Activated CD4-positive, alpha-beta T cell treated with anti-CD3 and anti-CD28 coated beads for 36 hours (primary cell): ENCODE measurements around the gene AAMDC. TPM values are rescaled to one million over a fixed set of nuclear protein-coding genes. Genes with fewer than 3 reads are reported as not detected.
"Not testable (repeated sequence)": the region's sequence is repeated elsewhere in the genome, so short reads cannot be mapped to it uniquely, and the experiment has no call there.

ENCODE experiments used
- ATAC-seq: fragments of 200-7000 bp; cut with Tn5 transposase; one replicate; pipeline ENCODE4 v1.10.0; 2021; ENCODE audit warnings: mild to moderate bottlenecking, moderate library complexity
- CTCF ChIA-PET: fragments of 350-600 bp; sonication (Branson Sonifier 250); formaldehyde crosslinking; loops from one replicate; lab custom pipeline; 2021; ENCODE audit warnings: antibody characterized with exemption; lab: Charles Lee
- POLR2A ChIA-PET: fragments of 350-600 bp; sonication (Branson Sonifier 250); formaldehyde crosslinking; loops from one replicate; lab custom pipeline; 2021; ENCODE audit warnings: antibody characterized with exemption, inconsistent platforms; lab: Charles Lee
- DNase-seq: peaks from one replicate; pipeline ENCODE4 v3.0.0-alpha.2; 2020
- H3K27ac Mint-ChIP-seq: one replicate; pipeline ENCODE4 v1.8.0; 2021; ENCODE audit warnings: mixed read lengths
- H3K27me3 Mint-ChIP-seq: one replicate; pipeline ENCODE4 v1.8.0; 2021; ENCODE audit warnings: mixed read lengths
- H3K36me3 Mint-ChIP-seq: one replicate; pipeline ENCODE4 v1.8.0; 2021; ENCODE audit warnings: low read depth, mixed read lengths
- H3K4me1 Mint-ChIP-seq: one replicate; pipeline ENCODE4 v1.8.0; 2021; ENCODE audit warnings: mixed read lengths
- H3K4me3 Mint-ChIP-seq: one replicate; pipeline ENCODE4 v1.8.0; 2021; ENCODE audit warnings: mild to moderate bottlenecking, moderate library complexity, mixed read lengths
- H3K9me3 Mint-ChIP-seq: one replicate; pipeline ENCODE4 v1.8.0; 2021; ENCODE audit warnings: low read depth, mixed read lengths
- intact Hi-C, 2 experiments: fragments of 100-400 bp; cut with DNase I in 1 of 2; cut with micrococcal nuclease in 1 of 2; formaldehyde crosslinking; loops; one replicate each; pipeline versions ENCODE4 v1.14.2 to v1.15.1; 2022 to 2024; cut with DNase I, micrococcal nuclease
- total RNA-seq, 2 experiments: library from RNA; stranded (reverse); gene quantifications; one replicate each; pipeline ENCODE4 v1.2.3, GENCODE V29; 2021

AAMDC gene
- total RNA-seq, 2 experiments from 2014 or later = 4.8 to 5.3 TPM

GRCh38 chr11:77884186-77884828, 63.4 kb downstream of the AAMDC start:
- POLR2A ChIA-PET = no interaction called here
- intact Hi-C loops = no loop called here
- H3K9me3 Mint-ChIP-seq = no peaks in the 10 kb centered on the region
- CTCF ChIA-PET = no interaction called here
- H3K4me3 Mint-ChIP-seq = no peak overlapping the region
- DNase-seq = no peak
- no peaks in the 10 kb centered on the region for H3K27me3 Mint-ChIP-seq
- H3K4me1 Mint-ChIP-seq = no peaks in the 10 kb centered on the region
- peaks cover 37% of the 10 kb centered on the region for H3K36me3 Mint-ChIP-seq
- H3K27ac Mint-ChIP-seq = no peak overlapping the region
- ATAC-seq = no peak

- Mint-ChIP-seq H3K4me1 (no peaks in the 10 kb centered on the region), H3K4me3 (no peak overlapping the region), H3K27ac (no peak overlapping the region), H3K36me3 (peaks cover 36% of the 10 kb centered on the region), H3K27me3 (no peaks in the 10 kb centered on the region), H3K9me3 (no peaks in the 10 kb centered on the region)
- DNase-seq = no peak
- CTCF ChIA-PET = no interaction called here
- ATAC-seq = no peak
- POLR2A ChIA-PET = no interaction called here
- intact Hi-C loops = no loop called here
Measured at GRCh38 chr11:77884829-77885190, 63.9 kb downstream of the AAMDC start.

- intact Hi-C loops = no loop called here
- ATAC-seq = no peak
- no peak overlapping the region for H3K4me3 Mint-ChIP-seq
- peaks cover 47% of the 10 kb centered on the region for H3K36me3 Mint-ChIP-seq
- ChIA-PET CTCF (interaction anchor here (0.5 to 0.6 kb wide), 2 partner anchors 181 to 251 kb away, joined by 3 read pairs; no protein-coding TSS in a partner anchor), POLR2A (no interaction called here)
- H3K9me3 Mint-ChIP-seq = no peaks in the 10 kb centered on the region
- no peaks in the 10 kb centered on the region for H3K4me1 Mint-ChIP-seq
- DNase-seq = no peak
- H3K27me3 Mint-ChIP-seq = no peaks in the 10 kb centered on the region
- no peak overlapping the region for H3K27ac Mint-ChIP-seq
Measured at GRCh38 chr11:77886401-77886800, 65.5 kb downstream of the AAMDC start.

GRCh38 chr11:77889045-77889444, 68.1 kb downstream of the AAMDC start:
- H3K4me3 Mint-ChIP-seq, H3K27ac Mint-ChIP-seq, CTCF ChIA-PET, H3K9me3 Mint-ChIP-seq, intact Hi-C loops, H3K27me3 Mint-ChIP-seq, H3K4me1 Mint-ChIP-seq, DNase-seq, ATAC-seq, POLR2A ChIA-PET: not testable (repeated sequence)
- H3K36me3 Mint-ChIP-seq = peaks cover 53% of the 10 kb centered on the region

- ATAC-seq, H3K27ac Mint-ChIP-seq, H3K4me1 Mint-ChIP-seq, H3K4me3 Mint-ChIP-seq, CTCF ChIA-PET, POLR2A ChIA-PET, H3K27me3 Mint-ChIP-seq, DNase-seq, intact Hi-C loops, H3K9me3 Mint-ChIP-seq: not testable (repeated sequence)
- peaks cover 55% of the 10 kb centered on the region for H3K36me3 Mint-ChIP-seq
Measured at GRCh38 chr11:77890100-77890614, 69.2 kb downstream of the AAMDC start.

- H3K27ac Mint-ChIP-seq, ATAC-seq, H3K4me3 Mint-ChIP-seq, POLR2A ChIA-PET, DNase-seq, CTCF ChIA-PET, H3K4me1 Mint-ChIP-seq, H3K27me3 Mint-ChIP-seq, intact Hi-C loops, H3K9me3 Mint-ChIP-seq: not testable (repeated sequence)
- peaks cover 56% of the 10 kb centered on the region for H3K36me3 Mint-ChIP-seq
Measured at GRCh38 chr11:77890619-77891056, 69.7 kb downstream of the AAMDC start.

- H3K4me1 Mint-ChIP-seq, POLR2A ChIA-PET: not testable (repeated sequence)
Measured at GRCh38 chr11:77891256-77891655, 70.3 kb downstream of the AAMDC start.

GRCh38 chr11:77891703-77892102, 70.8 kb downstream of the AAMDC start:
- H3K27me3 Mint-ChIP-seq, CTCF ChIA-PET, DNase-seq, POLR2A ChIA-PET, H3K9me3 Mint-ChIP-seq, intact Hi-C loops, H3K27ac Mint-ChIP-seq, H3K4me1 Mint-ChIP-seq, ATAC-seq, H3K4me3 Mint-ChIP-seq: not testable (repeated sequence)
- H3K36me3 Mint-ChIP-seq = peaks cover 55% of the 10 kb centered on the region

More at GRCh38 chr11:77891256-77891655, 70.3 kb downstream of the AAMDC start:
- H3K27me3 Mint-ChIP-seq, ATAC-seq, intact Hi-C loops, DNase-seq, H3K4me3 Mint-ChIP-seq, H3K27ac Mint-ChIP-seq, CTCF ChIA-PET, H3K9me3 Mint-ChIP-seq: not testable (repeated sequence)
- H3K36me3 Mint-ChIP-seq = peaks cover 59% of the 10 kb centered on the region

- H3K27me3 Mint-ChIP-seq, DNase-seq, POLR2A ChIA-PET, H3K4me1 Mint-ChIP-seq, H3K4me3 Mint-ChIP-seq, H3K9me3 Mint-ChIP-seq, CTCF ChIA-PET, ATAC-seq, intact Hi-C loops, H3K27ac Mint-ChIP-seq: not testable (repeated sequence)
- H3K36me3 Mint-ChIP-seq = peaks cover 36% of the 10 kb centered on the region
Measured at GRCh38 chr11:77894949-77895348, 74.0 kb downstream of the AAMDC start.

- Mint-ChIP-seq H3K4me1 (no peaks in the 10 kb centered on the region), H3K27ac (no peak overlapping the region), H3K36me3 (peaks cover 16% of the 10 kb centered on the region), H3K9me3 (no peaks in the 10 kb centered on the region), H3K27me3 (no peaks in the 10 kb centered on the region), H3K4me3 (no peak overlapping the region)
- intact Hi-C loops = no loop called here
- POLR2A ChIA-PET = no interaction called here
- CTCF ChIA-PET = no interaction called here
- DNase-seq = no peak
- no peak for ATAC-seq
Measured at GRCh38 chr11:77908835-77909234, 87.9 kb downstream of the AAMDC start.

- ChIA-PET CTCF (no interaction called here), POLR2A (no interaction called here)
- Mint-ChIP-seq H3K9me3 (no peaks in the 10 kb centered on the region), H3K36me3 (peaks cover 14% of the 10 kb centered on the region), H3K4me1 (no peaks in the 10 kb centered on the region), H3K27ac (no peak overlapping the region), H3K27me3 (no peaks in the 10 kb centered on the region), H3K4me3 (no peak overlapping the region)
- ATAC-seq (no peak), DNase-seq (no peak)
- intact Hi-C loops = no loop called here
Measured at GRCh38 chr11:77909277-77909676, 88.3 kb downstream of the AAMDC start.

GRCh38 chr11:77910828-77911227, 89.9 kb downstream of the AAMDC start:
- DNase-seq, H3K27me3 Mint-ChIP-seq, H3K9me3 Mint-ChIP-seq, intact Hi-C loops, ATAC-seq, H3K27ac Mint-ChIP-seq, H3K4me1 Mint-ChIP-seq, H3K4me3 Mint-ChIP-seq, POLR2A ChIA-PET, CTCF ChIA-PET: not testable (repeated sequence)
- H3K36me3 Mint-ChIP-seq = peaks cover 16% of the 10 kb centered on the region
